A549 (cell line): ENCODE results near the gene PHF1.

Experiments used
- CBX8 ChIP-seq: fragments of 200-600 bp; sonication (generic); IDR thresholded peaks from 2 replicates; pipeline ENCODE4 v1.6.1; 2016
- CHD2 ChIP-seq: fragments of 150-350 bp; IDR thresholded peaks from 2 replicates; pipeline ENCODE4 v1.6.1; 2014; ENCODE audit warnings: low read length; ENCODE audit not compliant: partially characterized antibody
- CHD4 ChIP-seq: fragments of 200-600 bp; sonication (generic); IDR thresholded peaks from 2 replicates; pipeline ENCODE4 v1.6.1; 2016; ENCODE audit warnings: antibody characterized with exemption, mild to moderate bottlenecking, borderline replicate concordance
- CTCF ChIP-seq: fragments of >200 bp; sonication (Bioruptor Twin); formaldehyde crosslinking; IDR thresholded peaks from 3 replicates; pipeline ENCODE4 v1.5.1; 2016
- ELK1 ChIP-seq: fragments of 150-350 bp; IDR thresholded peaks from 2 replicates; pipeline ENCODE4 v1.6.1; 2014; ENCODE audit warnings: low read depth, mild to moderate bottlenecking, low read length
- GATA3 ChIP-seq: IDR thresholded peaks from 2 replicates; pipeline ENCODE4 v1.6.1; 2012; ENCODE audit warnings: borderline replicate concordance
- MAZ ChIP-seq: fragments of 150-350 bp; IDR thresholded peaks from 2 replicates; pipeline ENCODE4 v1.6.1; 2014; ENCODE audit warnings: antibody characterized with exemption, low read depth, low read length, borderline replicate concordance
- NFE2L2 ChIP-seq: fragments of 150-350 bp; conservative IDR thresholded peaks from 2 replicates; pipeline ENCODE4 v1.6.1; 2014; ENCODE audit warnings: low read length
- POLR2A ChIP-seq: IDR thresholded peaks from 2 replicates; pipeline ENCODE4 v1.6.1; 2012; ENCODE audit warnings: mild to moderate bottlenecking, low read length
- POLR2AphosphoS2 ChIP-seq: conservative IDR thresholded peaks from 2 replicates; pipeline ENCODE4 v1.6.1; 2012; ENCODE audit warnings: low read length, improper control_type of control experiment, inconsistent platforms
- RAD21 ChIP-seq, 2 experiments: fragments of >200 bp in 1 of 2; sonication (Bioruptor Twin) in 1 of 2; formaldehyde crosslinking in 1 of 2; IDR thresholded peaks in 1 of 2; conservative IDR thresholded peaks in 1 of 2; 2 replicates in 1 of 2; 3 replicates in 1 of 2; pipeline ENCODE4 v1.6.1; 2012 to 2018; ENCODE audit warnings: inconsistent platforms in 1 of 2
- RCOR1 ChIP-seq: fragments of 150-350 bp; IDR thresholded peaks from 2 replicates; pipeline ENCODE4 v1.6.1; 2014; ENCODE audit warnings: antibody characterized with exemption, low read length, low read depth
- REST ChIP-seq: fragments of 200-600 bp; sonication (generic); IDR thresholded peaks from 2 replicates; pipeline ENCODE4 v1.6.1; 2016; ENCODE audit warnings: antibody characterized with exemption, mild to moderate bottlenecking, moderate library complexity
- SREBF2 ChIP-seq: fragments of 450-650 bp; IDR thresholded peaks from 2 replicates; pipeline ENCODE4 v1.6.1; 2014; ENCODE audit warnings: mild to moderate bottlenecking, moderate library complexity

GRCh38 chr6:33375143-33375671, 35.6 kb upstream of the PHF1 start:
- TF ChIP-seq SREBF2 (no peak), CTCF (no peak), POLR2A (no peak), POLR2AphosphoS2 (no peak), CHD4 (no peak), NFE2L2 (no peak), GATA3 (no peak), CBX8 (no peak), RCOR1 (no peak), RAD21 (conservative IDR thresholded peaks at IDR 0.05 in 1 of 2, IDR thresholded peaks at IDR 0.05 in 1 of 2) (no peak), ELK1 (no peak), REST (no peak), CHD2 (no peak), MAZ (no peak)
